HG02943 (cell line): ENCODE measurements around the gene GPD1L.
"Not testable (repeated sequence)": the region's sequence is repeated elsewhere in the genome, so short reads cannot be mapped to it uniquely, and the experiment has no call there.

ENCODE experiments used
- ATAC-seq: cut with Tn5 transposase; IDR thresholded peaks from one replicate; pipeline ENCODE4 v1.9.1; 2021; ENCODE audit warnings: mild to moderate bottlenecking, low read depth, moderate library complexity; ENCODE audit not compliant: unreplicated experiment

GPD1L gene

DNA sequence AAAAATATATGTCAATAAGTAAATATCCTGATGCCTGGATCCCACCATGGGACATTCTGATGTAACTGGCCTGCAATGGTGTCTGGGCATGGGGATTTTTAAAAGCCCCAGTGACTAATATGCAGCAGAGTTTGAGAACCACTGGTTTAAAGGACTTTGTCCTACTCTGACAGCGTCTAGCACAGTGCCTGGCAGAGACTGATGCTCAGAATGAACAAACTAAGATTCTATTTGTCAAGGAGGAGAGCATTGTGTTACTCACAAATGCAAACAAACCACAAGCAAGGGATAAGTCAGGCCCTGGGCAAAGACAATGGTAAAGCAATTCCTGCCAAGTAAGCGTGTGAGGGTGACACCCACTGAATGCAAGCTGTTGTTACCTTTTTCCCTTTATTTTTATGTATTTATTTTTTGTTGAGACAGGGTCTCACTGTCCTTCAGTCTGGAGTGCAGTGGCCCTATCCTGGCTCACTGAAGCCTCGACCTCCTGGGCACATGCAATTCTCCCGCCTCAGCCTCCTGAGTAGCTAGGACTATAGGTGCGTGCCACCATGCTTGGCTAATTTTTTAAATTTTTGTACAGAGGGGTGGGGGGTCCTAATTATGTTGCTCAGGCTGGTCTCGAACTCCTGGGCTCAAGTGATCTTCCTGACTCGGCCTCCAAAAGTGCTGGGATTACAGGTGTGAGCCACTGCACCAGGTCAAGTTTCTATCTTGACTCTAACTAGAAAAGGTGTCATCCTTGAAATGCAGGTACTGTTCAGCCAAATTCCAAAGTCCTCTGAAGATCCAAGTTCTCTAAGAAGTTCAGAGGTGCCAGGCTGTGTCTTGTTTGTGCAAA lies 909 bp upstream of the GPD1L start:
- no peak for ATAC-seq

DNA sequence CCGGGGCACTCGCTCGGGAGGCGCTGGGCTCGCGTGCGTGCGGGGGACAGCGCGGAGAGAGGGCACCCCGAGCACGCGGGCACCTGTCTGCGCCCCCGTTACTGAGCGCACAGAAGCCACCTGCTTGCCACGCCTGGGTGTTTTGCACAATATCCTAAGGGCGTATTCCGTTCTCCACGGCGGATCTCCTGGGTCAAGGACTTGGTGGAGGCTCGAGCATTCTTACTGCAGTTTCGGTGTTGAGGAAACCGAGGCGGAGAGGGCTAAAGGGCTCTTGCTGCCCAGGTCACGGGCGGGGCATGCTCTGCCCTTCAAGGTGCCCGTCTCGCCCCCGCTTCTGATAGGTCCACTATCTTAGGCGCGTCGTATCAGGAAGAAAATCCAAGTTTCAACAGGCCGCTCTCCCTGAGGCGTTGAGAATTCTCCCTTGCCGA lies 526 bp downstream of the GPD1L start:
- ATAC-seq, result no peak

DNA sequence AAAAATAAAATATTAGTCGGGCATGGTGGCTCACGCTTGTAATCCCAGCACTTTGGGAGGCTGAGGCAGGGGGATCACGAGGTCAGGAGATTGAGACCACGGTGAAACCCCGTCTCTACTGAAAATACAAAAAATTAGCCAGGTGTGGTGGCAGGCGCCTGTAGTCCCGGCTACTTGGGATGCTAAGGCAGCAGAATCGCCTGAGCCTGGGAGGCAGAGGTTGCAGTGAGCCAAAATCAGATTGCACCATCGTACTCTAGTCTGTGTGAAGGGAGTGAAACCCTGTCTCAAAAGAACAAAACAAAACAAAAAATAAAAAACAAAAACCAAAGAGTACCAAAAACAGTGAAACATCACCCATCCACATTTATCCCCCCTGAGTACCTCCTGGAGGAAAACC lies 1.8 kb downstream of the GPD1L start:
- not testable (repeated sequence) for ATAC-seq

DNA sequence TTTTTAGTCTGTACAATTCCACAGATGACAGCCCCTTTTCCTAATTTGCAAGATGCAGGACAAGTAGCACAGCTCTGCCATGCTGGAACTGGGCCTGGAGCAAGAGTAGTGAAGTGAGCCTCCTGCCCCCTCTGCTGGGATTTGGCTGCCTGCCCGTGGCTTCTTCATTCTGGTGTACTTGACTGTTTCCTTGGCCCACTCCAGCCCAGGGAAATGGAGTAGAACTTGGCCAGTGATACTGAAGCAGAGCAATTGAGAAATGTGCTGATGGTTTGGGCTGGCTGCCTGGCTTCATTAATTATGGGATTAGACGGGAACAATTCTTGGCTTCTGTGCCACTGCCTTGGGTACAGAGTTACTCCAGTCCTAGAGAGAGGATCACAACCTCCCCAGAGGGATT lies 2.8 kb downstream of the GPD1L start:
- no peak for ATAC-seq

DNA sequence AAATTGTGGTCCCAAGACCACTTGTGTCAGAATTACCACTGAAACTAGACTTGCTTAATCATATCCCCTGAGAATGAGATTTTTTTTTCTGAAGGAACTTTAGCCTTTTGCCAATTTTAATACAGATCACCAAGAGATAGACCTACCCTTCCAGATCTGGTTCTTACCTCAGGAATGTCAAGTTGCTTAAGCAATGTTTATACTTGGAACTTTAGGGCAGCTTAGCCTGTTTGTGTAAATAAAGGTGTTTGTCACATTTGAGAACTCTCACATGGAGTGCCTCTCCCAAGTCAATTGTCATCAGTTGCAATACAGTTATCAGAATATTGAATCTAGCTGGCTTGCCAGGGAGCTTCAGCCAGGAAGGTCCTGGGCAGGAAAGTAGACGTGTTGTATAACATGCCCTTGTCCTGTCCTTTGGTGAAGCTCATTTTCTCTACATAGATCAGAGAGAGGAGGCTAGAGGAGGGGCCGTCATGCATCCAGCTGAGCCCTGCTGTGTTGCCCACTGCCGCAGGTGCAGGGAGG lies 3.9 kb downstream of the GPD1L start:
- ATAC-seq, result no peak

DNA sequence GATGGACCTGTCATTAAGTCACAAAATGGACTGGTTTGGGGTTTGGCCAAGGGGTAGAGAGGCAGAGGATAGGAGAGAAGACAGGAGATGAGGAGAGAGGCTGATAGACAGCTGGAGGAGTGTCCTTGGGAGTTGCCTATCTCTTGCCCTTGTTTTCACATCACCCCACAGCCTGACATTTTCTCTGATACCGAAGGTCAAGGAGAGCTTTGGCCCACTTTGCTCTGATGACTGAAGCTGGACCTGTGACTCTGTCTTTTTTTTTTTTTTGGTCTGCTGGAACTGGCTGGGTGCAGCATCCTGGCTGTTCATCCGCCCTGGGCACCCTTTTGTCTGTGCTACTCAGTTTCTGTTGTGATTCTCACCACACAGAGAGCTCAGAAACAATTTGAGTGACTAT lies 5.1 kb downstream of the GPD1L start:
- ATAC-seq, result no peak

DNA sequence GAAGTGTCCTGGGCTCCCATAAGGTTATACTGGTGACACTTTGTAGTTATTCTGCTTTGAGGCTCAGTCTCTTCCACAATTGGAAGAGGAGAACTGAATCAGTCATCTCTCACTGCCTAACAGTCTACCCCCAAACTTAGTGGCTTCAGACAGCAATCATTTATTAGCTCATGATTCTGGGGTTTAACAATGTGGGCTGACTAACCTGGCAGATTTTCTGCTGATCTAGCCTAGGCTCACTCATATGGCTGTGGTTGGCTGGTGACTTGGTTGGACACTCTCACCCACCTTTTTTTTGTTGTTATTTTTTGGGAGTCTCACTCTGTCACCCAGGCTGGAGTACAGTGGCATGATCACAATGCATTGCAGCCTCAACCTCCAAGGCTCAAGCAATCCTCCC lies 7.1 kb downstream of the GPD1L start:
- no peak for ATAC-seq

DNA sequence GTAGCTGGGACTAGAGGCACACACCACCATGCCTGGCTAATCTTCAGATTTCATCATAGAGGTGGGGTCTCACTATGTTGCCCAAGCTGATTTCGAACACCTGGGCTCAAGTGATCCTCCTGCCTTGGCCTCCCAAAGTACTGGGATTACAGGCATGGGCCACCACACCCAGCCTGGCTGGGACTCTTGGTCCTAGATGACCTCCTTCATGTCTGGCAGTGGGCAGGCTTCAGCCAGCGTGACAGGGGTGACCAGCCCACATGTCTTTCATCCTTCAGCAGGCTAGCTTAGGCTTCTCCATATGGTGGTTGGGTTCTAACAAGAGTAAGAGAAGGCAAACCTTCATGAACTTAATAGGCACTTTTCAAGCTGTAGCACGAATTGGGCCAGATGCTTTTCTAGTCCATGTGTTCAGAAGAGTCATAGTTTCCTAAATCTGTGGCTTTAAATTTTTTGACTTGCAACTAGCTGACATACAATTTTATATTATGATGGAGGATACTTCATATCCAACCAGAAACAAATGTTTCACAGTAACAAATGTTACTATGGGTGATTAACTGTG lies 7.6 kb downstream of the GPD1L start:
- no peak for ATAC-seq

DNA sequence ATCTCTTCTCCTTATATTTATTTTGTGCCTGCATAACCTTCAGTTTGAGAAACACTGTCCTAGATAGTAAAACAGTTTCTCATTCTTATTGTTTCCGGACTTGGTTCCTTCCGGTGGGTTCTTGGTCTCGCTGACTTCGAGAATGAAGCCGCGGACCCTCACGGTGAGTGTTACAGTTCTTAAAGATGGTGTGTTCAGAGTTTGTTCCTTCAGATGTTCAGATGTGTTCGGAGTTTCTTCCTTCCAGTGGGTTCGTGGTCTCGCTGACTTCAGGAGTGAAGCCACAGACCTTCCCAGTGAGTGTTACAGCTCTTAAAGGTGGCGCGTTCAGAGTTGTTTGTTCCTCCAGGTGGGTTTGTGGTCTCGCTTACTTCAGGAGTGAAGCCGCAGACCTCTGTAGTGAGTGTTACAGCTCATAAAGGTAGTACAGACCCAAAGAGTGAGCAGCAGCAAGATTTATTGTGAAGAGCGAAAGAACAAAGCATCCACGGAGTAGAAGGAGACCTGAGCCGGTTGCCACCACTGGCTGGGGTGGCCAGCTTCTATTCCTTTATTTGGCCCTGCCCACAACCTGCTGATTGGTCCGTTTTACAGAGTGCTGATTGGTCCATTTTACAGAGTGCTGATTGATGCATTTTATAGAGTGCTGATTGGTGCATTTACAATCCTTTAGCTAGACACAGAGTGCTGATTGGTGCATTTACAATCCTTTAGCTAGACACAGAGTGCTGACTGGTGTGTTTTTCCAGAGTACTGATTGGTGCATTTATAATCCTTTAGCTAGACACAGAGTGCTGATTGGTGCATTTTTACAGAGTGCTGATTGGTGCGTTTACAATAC lies 8.3 kb downstream of the GPD1L start:
- ATAC-seq, result not testable (repeated sequence)

DNA sequence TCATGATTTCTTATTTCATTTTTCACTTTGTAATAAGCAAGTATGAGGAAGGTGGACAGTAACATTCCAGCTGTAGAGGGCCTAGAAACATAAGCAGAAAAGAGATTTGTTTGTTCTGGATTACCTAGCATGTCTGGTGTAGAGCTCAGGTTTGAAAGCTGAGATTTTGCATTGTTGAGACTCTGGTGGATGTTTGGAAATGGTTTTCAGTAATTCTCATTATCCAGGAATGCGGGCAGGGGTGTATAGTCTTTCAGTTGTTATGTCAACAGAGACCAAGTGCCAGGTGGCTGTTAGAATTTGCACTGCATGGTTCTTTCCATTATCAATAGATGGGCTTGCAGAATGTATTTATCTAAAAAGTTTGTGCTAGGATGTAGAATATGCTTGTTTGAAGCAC lies 10.9 kb downstream of the GPD1L start:
- ATAC-seq, result no peak

DNA sequence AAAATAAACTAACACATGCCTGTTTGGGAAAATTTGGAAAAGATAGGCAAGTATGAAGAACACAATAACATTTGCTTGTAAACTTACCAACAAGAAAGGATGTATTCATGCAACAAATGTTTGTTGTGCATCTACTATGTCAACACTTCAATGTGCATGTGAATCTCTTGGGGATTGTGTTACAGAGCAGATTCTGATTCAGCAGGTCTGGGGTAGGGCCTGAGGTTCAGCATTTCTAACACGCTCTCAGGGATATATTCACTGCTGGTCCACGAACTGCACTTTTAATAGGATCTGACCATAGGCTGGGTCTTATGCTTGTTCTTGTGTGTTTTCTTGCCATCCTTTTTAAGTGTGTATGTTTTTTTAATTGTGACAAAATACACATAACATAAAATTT lies 11.8 kb downstream of the GPD1L start:
- no peak for ATAC-seq

DNA sequence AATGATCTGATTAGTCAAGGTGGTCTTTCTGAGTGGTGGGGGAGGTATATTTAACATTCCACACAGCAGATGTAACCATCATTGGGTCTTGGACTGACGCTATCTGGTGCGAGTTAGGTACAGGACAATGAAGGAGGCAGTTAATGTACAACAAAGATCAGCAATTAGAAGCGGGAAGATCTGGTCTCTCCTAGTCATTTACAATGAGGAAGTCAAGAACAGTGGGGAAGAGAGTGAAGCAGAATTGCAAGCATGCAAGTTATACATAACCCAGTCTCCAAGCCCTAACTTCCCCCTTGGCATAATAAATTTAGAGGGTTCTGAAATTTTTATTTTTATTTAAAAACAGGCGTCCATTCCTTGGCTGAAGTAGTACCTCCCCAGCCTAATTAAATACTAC lies 14.1 kb downstream of the GPD1L start:
- no peak for ATAC-seq

DNA sequence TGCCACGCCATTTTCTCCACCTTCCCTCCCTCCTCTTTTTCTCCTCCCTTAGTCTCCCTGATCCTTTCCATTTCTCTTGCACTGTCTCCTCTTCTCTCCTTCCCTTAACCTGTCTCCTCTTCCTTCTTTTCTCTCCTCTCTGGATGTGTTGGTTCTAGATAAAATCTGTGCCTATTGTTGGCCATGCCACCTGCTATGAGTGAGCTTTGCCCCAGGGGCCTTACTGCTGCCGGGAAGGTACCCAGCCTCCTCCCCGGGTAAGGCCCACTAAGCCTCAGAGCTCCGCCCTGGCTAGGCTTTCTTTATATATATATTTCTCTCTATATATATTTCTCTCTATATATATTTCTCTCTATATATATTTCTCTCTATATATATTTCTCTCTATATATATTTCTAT lies 14.7 kb downstream of the GPD1L start:
- ATAC-seq, result no peak

DNA sequence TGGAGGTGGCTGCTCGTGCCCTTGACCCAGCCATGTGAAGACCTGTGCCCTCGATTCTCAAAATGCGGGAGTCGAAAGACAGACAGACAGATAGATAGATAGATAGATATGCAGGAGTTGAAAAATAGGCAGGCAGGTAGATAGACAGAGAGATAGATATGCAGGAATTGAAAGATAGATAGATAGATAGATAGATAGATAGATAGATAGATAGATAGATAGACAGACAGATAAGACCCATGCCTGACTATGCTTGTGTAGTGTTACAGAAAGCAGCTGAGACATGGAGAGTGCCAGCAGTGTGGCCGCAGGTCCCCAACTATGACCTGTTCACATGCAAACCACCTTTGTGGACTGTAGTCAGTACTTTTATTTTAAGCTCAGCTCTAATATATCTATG lies 17.2 kb downstream of the GPD1L start:
- ATAC-seq, result no peak

DNA sequence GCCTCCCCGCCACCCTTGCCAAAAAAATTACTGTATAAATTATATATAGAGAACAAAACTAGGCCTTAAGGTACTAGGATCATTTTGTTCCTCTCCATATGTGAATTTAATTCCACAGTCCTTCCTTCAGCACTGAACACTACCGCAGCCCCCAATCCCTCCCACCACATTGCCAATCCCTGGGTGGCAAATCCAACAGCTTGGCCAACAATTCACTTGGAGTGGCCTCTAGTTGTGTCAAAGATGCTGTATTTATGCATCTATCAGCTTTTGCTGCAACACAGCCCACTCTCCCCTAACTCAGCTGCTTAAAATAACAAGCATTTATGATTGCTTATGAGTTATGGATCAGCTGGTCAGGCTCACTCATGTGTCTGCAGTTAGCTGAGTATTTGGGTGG lies 18.6 kb downstream of the GPD1L start:
- ATAC-seq, result no peak

DNA sequence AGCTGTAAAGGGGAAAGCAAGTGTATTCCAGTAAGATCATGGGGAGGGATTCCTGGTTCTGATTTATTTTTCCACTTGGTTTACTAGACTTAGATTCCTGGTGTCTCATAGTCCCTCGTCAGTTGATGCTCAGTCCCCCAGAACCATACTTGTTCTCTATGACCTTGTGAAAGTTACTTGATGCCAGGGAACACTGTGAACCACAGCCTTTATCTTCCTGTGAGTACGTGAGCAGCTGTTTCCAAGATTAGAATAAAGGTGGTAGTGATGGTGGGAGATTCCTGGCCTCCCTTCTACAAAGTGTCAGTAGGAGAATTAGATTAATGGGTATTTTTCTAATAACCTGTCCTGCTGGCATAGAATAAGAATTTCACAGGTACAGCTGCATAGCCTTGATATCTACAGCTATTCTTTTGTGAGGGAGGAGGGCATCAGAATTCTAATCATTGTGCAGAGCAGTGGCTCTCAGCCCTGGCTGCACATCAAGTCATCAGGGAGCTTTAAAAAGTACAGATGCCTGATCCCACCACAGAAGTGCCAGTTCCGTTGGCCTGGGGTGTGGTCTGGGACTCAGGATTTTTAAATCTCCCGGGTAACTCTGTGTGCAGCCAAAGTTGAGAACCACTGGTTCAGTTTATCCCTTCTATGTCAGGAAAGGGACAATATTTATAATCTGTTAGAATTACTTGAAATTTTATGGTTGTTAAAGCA lies 20.0 kb downstream of the GPD1L start:
- no peak for ATAC-seq

DNA sequence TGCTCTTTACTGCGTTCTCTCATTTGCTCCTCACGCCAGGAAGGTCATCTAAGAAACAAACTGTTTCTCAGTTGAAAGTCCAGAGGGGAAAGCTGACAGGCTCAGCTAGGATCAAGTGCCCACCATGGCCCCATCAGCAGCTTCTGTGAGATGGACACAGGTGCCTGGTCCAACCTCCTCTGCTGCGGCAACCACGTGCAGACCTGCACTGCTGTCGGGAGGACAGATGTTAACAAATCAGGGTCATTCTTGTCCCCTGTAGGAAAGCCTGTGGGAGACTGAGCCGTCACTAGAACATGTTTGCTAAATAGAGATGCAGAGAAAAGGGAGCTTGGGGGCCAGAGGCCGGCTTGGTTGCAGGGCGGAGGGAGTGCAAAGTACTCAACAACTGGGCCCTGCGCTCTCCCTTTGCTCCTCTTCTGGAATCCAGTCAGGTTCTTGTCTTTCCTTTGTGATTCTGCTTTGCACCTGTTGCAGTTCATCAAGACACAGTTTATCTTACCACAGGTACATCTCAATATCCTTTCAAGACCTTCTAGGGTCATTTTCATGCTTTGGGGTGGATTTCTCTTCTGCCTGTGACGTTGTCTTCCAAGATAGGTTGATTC lies 20.9 kb downstream of the GPD1L start:
- ATAC-seq, result no peak

DNA sequence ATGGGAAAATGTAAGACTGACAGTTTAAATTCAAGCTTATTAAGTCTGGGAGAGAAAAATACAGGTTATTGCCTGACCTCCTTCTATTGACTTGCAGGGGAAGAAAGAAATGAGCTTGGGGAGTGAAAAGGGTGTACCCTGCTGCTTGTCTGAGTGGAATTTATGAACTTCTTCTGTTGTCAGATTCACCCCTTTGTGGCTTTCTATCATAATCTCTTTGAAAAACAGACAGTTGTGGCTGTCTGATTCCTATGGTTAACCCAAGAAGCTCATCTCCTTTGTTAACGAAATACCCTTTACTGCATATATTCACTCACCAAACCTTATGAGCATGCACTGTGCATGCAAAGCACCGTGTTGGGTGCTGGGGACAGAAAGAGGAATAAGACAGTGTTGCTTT lies 22.5 kb downstream of the GPD1L start:
- no peak for ATAC-seq

DNA sequence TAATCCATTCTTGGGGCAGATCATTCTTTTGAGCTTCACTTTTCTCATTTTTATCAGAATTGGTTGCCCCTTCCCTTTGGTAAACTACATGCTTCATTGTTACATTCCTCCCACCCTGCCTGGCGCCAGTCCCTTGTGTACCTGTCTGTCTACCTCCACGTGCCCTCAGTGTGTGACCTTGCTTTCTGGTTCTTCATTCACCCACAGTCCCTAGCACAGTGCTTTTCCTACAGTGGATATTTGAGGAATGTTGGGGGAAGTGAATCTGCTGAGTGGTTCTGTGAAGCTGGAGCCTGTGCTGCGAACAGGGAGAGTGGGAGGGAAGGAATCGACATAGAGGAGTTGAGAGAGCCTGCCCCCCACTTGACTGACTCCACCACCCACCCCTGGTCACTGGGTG lies 23.4 kb downstream of the GPD1L start:
- ATAC-seq, result no peak

DNA sequence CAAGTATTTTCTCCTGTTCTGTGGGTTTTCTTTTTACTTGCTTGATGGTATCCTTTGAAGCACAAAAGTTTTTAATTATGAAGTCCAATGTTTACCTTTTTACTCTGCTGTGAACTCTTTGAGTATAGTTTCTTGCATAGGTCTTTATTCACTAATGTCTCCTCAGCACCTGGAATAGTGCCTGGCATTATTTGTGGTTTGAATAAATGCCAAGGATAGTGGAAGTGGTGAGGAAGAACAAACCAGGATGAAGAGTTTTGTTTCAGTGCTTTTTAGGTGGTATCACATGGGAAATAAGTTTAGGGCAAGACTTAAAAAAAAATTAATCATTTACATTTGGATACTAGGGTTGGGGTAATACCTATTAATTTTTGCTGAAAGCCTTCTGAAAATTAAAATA lies 25.7 kb downstream of the GPD1L start:
- ATAC-seq, result no peak
